ENCODE data around the gene MTG2.

MTG2 gene

DNA sequence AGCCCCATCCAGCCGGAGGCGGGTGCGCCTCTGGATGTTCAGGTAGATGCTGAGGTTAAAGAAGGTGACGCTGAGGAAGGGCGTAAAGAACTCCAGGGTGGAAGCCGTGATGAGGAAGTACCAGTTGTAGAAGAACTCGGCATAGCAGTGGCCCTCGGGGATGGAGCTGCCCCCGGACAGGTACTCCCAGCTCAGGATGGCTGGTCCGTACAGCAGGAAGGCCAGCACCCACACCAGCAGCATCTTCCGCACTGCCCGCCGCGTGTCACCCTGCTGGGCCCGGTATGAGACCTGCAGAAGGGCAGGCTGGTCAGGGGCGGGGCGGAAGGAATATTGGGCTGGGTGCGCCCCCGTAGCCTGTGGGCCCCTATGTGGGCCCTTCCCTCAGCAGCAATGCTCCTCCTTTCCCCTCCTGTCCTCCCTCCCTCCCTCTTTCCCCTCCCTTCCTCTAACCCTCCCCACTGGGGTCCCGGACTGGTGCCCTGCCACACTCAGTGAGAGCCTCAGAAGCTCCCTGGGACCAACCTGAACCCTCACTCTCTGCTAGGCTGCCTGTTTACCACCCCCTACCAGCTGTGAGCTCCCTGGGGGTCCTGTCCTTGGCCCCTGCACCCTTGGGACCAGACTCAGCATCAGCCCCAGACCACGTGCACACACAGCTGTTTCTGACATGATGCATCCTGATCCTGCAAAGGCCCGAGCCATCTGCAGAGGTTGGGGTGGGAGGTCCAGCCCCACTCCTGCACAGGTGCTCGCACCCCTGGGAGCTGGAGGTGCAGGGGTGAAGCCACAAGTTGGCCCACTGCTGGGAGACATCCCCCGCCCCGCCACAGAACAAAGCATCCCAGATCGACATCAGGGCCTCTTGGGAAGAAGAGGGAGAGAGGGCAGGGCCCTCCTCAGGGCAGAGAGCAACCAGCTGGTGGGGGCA is 34.1 kb downstream of the MTG2 start:
- DNase-seq (ENCODE audit: insufficient read length, low spot score), result no peak
- no peak for FAIRE-seq

DNA sequence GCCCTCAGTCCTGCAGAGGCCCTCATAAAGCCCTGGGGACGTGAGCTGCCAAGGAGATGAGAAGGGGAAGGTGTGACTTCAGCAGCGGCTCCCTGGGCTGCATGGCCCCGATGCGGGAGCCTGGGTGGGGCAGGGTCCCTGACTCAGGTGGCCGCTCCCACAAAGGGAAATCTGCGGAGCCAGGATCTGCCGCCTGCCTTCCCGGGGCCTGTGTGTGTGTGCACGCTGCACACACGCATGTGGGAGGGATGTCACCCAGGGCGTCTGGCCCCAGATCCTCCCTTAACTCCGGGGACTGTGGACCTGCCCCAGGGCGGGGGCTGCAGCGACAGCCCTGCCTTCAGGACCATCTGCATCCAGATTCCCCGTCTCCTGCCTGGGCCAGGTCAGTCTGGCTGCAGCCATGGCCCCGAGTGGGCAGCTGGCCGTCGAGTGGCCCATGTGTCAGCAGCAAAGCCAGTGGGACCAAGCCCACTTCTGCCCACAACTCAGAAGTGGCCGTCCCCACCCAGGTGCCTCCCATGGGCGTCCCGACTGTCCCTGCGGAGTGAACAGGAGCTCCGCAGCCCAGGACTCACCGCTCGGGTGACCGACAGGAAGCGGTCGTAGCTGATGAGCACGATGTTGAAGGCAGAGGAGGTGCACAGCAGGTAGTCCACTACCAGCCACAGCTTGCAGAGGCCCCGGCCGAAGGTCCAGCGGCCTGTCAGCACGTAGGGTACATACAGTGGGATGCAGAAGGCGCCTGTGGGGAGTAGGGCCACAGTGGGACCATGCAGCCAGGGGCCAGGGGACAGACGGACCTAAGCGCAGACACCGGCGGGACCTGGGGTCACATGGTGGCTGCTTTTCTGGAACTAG is 35.3 kb downstream of the MTG2 start:
- FAIRE-seq, result no peak
- TF ChIP-seq POLR2A (IDR thresholded peaks at IDR 0.05; ENCODE audit: low read depth, low read length), result no peak
- no peak for DNase-seq (ENCODE audit: insufficient read length, low spot score)

More for the DNA sequence above, 34.1 kb downstream of the MTG2 start:
- TF ChIP-seq POLR2A (IDR thresholded peaks at IDR 0.05; ENCODE audit: low read depth, low read length), result no peak

DNA sequence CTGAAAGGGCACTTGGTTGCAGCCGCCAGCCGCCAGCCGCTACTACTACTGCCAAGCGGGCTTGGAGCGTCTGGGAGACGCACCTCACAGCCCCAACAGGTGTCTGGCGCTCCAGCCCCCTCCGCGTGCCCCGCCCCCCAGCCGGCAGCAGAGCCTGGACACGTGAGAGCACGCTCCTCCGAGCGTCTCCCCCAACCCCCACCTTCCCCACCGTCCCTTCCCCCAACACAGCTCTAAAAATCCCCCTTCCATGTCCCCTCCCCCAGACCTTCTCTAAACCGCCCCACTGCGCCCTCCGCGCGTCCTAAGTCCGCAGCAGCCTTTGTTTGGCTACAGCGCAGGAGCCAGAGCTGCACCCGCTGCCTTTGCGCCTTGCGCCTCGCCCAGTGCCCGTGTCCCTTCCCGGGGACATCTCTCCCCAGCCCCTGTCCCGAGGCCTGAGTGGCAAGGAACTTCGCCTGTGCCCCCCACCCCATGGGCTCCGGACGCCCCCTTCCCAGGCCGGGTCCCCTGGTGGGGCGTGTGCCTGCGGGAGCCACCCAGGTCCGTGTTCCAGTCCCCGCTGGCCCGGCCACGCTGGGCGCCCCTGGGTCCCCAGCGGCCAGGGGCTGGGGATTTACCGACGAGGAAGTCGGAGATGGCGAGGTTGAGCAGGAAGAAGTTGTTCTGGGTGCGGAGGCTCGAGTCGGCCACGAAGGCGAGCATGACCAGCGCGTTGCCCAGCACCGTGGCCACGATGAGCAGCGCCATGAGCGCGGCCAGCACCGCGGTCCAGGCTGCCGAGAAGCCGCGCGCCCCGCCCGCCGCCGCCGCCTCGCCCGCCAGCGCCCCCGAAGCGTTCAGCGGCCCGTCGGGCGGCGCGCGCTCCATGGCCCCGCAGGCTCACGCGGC is 36.5 kb downstream of the MTG2 start:
- no peak for DNase-seq (ENCODE audit: insufficient read length, low spot score)

DNA sequence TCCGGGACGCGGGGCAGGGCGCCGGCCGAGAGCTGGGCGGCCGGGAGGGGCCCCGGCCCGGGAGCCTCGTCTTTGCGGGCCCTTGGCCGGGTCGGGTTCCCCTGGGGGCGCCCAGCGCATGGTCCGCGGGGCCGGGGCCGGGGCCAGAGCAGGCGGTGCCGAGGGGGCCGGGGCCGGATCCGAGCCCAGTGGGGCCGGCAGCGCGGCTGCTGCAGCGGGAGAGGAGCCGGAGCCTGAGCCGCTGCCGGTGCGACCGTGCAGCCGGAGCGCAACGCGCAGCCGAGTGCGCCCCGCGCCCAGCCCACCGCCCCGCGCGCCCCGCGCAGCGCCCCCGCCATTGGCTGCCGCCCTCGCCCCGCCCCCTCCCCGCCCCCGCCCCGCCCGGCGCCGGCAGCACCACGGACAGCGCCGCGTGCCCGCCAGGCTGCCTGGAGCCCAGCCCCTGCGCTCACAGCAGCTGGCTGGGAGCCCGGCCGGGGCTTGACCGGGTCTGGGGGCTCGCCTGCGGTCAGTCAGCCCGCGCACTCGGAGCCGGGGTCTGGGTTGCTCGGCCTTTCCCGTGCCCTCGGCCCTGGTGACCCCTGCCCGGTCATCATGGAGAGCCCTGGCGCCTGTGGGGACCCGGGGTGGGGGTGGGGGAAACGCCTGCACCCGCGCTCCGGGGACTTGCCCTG is 37.3 kb downstream of the MTG2 start, which contains the start of gene HRH3:
HRH3 (minus strand) TSS at position 287 of the 674 bp plus-strand sequence. CDS start 308 bp downstream, outside the sequence.
- FAIRE-seq (no peak), DNase-seq (ENCODE audit: insufficient read length, low spot score) (no peak)
- TF ChIP-seq POLR2A (IDR thresholded peaks at IDR 0.05; ENCODE audit: low read depth, low read length), result no peak

More for the DNA sequence above, 36.5 kb downstream of the MTG2 start:
- no peak for TF ChIP-seq POLR2A (IDR thresholded peaks at IDR 0.05; ENCODE audit: low read depth, low read length)
- no peak for FAIRE-seq

DNA sequence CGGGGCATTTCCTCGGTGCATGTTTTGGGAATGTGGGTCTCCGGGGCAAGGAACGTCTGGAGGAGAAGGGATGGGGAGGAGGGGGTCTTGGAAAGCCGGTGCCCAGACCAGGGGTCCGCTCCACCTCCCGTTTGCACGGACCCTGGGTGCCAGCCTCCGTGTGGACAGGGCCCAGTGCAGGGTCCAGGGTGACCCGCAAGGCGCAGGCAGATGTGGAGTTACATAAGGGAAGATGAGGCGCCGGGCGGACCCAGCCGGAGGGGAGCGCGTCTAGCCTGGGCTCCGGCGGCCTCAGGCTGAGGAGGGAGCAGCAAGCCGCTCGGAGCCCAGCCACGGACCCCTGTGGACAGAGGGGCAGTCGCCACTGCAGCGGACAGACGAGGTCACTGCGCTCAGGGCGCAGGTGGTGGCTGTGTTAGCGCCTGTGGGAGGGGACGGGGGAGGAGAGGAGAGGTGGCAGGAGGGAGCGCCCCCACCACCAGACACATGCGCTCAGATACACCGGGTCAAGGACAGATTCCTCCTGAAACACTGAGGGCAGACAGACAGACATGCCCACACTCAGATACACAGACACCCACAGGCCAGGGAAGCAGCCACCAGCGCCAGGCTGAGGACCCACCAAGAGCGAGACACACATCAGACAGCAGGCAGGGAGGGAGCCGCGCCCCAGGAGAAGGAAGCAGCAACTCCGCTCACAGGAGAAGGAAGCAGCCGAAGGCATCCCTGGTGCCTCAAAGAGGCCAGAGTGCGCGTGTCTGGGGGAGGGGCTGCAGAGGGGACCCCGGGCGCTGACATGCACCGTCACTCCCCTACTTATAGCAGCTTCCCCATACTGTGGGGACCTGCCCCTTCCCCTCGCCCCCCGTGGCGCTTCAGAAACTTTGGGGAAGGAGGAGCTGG is 38.1 kb downstream of the MTG2 start:
- FAIRE-seq (no peak), DNase-seq (ENCODE audit: insufficient read length, low spot score) (no peak)
- no peak for TF ChIP-seq POLR2A (IDR thresholded peaks at IDR 0.05; ENCODE audit: low read depth, low read length)

DNA sequence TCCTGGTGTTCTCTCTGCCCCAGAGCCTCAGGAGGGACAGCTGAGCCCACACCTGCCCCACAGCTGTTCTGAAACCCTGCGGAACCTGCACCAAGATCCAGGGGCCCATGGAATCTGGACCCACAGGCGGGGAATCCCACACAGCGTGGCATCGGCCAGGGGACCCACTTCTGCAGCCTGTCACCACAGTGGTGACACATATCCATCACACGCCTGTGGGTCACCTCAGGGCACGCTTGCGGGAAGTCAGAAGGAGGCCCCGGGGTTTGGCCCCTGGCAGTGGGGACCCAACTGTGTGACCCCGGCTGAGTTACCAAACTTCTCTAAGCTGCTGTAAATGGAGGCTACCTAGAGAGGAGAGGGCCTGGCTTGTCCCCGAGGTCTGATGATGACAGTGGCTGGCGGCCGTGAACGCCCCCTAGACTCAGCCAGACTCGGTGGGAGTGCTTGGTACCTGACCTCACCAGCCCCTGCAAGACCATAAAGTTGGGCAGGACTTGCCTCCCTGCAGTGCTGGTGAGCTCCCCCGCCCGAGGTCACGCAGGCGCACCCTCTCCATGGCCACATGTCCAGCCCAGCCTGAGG is 39.5 kb downstream of the MTG2 start:
- DNase-seq (ENCODE audit: insufficient read length, low spot score), result no peak
- FAIRE-seq, result no peak
- no peak for TF ChIP-seq POLR2A (IDR thresholded peaks at IDR 0.05; ENCODE audit: low read depth, low read length)

DNA sequence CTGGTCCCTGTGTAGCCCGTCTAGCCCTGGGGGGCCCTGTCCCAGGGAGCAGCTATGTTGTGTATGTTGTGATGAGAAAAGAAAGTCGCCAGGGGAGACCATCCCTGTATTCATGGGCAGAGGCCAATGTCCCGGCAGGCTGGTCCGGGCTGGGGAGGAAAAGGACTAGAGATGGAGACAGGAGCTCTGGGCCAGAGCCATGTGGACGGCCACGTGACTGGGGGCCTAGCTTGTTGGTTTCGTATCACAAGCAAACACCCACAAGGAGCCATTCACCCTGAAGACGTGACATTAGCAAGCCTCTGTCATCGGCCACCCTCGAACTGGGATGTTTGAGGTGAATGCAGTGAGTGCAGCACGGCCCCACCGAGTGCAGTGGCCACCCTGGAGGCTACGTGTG is 40.1 kb downstream of the MTG2 start:
- no peak for TF ChIP-seq POLR2A (IDR thresholded peaks at IDR 0.05; ENCODE audit: low read depth, low read length)
- DNase-seq (ENCODE audit: insufficient read length, low spot score) (no peak), FAIRE-seq (no peak)

DNA sequence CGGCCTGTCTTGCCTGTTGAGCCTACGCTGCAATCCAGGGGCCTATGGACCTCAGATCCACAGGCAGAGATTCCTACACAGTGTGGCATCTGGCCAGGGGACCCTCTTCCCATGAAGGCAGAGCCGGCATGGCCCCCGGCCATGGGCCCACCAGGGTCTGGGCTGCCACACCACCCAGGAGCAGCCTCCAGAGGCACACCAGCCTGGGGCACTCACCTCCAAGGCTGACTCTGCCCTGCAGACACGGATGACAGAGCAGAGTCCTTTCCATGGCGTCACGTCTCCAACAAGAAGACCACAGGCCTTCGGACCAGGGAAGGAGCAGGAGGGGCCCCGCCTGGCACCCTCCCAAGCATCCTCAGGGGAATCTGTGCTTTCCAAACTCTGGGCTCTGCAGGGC is 40.7 kb downstream of the MTG2 start:
- FAIRE-seq, result no peak
- no peak for DNase-seq (ENCODE audit: insufficient read length, low spot score)
- TF ChIP-seq POLR2A (IDR thresholded peaks at IDR 0.05; ENCODE audit: low read depth, low read length), result no peak

DNA sequence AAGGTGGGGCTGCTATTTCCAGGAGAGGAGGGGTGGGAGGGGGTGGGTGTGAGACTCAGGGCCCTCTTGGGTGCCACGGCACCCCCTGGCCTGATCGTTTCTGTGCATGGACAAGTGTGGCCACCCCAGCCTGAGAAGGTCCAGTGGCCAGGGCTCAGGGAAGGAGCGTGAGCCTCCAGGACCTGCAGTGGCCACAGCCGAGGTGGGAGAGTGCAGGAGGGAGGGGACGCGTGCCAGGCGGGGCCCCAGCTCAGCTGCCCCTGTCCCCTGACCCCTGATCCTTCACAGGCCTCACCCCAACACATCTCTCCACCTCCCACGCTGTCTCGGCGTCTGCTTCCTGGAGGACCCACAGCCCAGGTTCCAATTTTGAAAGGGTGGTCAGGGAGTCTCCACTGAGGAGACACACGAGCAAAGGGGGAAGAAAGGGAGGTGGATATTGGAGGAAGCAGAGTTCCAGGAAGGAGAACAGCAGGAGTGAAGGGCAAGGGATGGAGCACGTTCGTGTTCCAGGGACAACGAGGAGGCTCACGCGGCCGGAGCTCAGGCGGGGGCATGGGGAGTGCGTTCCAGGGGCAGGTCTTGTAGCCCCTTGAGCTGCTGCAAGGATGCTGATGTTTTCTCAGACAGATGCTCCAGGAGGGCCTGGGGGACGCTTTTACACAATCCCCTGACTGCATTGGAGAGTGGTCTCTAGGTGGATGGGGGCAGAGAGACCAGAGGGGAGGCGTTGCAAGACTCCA is 41.5 kb downstream of the MTG2 start:
- no peak for FAIRE-seq
- TF ChIP-seq POLR2A (IDR thresholded peaks at IDR 0.05; ENCODE audit: low read depth, low read length), result no peak
- no peak for DNase-seq (ENCODE audit: insufficient read length, low spot score)

DNA sequence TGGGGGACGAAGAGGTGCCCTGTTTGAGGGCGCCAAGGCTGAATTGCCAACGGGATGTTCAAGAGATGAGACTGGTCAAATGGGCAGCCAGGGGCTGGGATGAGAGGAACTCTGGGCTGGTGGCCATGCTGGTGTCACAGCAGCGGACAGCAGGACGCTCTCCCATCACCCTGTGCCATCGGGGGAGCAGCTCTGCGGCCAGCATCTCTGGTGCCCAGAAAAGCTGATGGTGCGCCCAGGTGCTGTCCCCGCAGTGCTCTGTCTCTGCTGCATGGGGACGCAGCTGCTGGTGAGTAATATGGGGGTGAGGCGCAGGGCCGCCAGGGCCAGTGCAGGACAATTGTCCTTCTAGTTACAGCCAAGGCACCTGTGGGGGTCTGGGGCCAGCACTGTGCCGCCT is 42.2 kb downstream of the MTG2 start:
- DNase-seq (ENCODE audit: insufficient read length, low spot score) (no peak), FAIRE-seq (no peak)
- TF ChIP-seq POLR2A (IDR thresholded peaks at IDR 0.05; ENCODE audit: low read depth, low read length), result no peak
